Measurements from ENCODE around the gene MLLT10. TPM values are rescaled to one million over a fixed set of nuclear protein-coding genes. Genes with fewer than 3 reads are reported as not detected.

Gene MLLT10
- total RNA-seq, 1 experiment from 2014 or later = 72.3 TPM

DNA sequence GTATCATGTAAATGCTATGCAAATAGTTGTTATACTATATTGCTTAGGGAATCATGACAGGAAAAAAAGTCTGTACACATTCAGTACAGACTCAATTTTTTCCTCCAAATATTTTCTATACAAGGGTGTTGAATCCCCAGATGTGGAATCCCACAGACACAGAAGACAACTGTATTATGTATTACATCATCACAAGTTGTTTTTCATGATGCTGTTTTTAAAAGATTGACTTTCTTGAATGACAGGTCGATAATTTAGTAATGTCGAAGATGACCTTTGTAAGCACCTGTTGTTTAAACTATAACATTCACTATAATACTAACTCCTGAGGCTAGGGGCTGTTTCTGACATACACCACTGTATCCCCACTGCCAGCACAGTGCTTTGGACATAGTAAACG lies 143.5 kb downstream of the MLLT10 start:
- Histone ChIP-seq H3K4me1 (ENCODE audit: insufficient read depth, low read length) (no peaks in the 10 kb centered on the region), H3K9ac (ENCODE audit: extremely low read depth, insufficient read length, low read length) (no peak overlapping the region), H2BK20ac (ENCODE audit: low read depth, low read length, poor library complexity, severe bottlenecking) (no peak overlapping the region), H3K79me2 (ENCODE audit: insufficient read depth, low read length) (no peaks in the 10 kb centered on the region), H2BK120ac (ENCODE audit: low read depth, low read length, poor library complexity, severe bottlenecking) (no peak overlapping the region), H3K4me2 (ENCODE audit: insufficient read depth, insufficient read length, low read length) (no peak overlapping the region), H3K27me3 (ENCODE audit: insufficient read depth, low read length) (no peaks in the 10 kb centered on the region), H3K23me2 (ENCODE audit: insufficient read length, low read depth, low read length, poor library complexity, severe bottlenecking) (no peaks in the 10 kb centered on the region), H2AFZ (ENCODE audit: low read length) (no peak overlapping the region), H2BK12ac (ENCODE audit: insufficient read length, low read depth, low read length) (no peak overlapping the region), H3K9me3 (ENCODE audit: control insufficient read depth, low read depth, low read length) (no peaks in the 10 kb centered on the region), H3K27ac (ENCODE audit: insufficient read length, low read depth, low read length) (no peak overlapping the region), H4K8ac (replicated peaks; ENCODE audit: insufficient read length, low read depth, low read length) (no peak overlapping the region), H2BK5ac (ENCODE audit: insufficient read length, low read length) (no peak overlapping the region), H3K23ac (ENCODE audit: insufficient read length, low read depth, low read length) (no peak overlapping the region), H4K5ac (ENCODE audit: insufficient read length, low read depth, low read length) (no peak overlapping the region), H4K91ac (ENCODE audit: insufficient read length, low read depth, low read length) (no peak overlapping the region), H4K20me1 (ENCODE audit: control insufficient read depth, insufficient read depth, insufficient read length) (no peaks in the 10 kb centered on the region), H3T11ph (ENCODE audit: low read length) (no peak overlapping the region), H2AK5ac (ENCODE audit: insufficient read length, low read length) (no peak overlapping the region), H3K56ac (ENCODE audit: insufficient read length, low read depth, low read length) (no peak overlapping the region), H3K79me1 (ENCODE audit: insufficient read depth, low read depth, low read length, poor library complexity, severe bottlenecking) (no peaks in the 10 kb centered on the region), H3K4ac (ENCODE audit: low read depth, low read length) (no peak overlapping the region), H2BK15ac (ENCODE audit: low read depth, low read length) (no peak overlapping the region), H3K14ac (ENCODE audit: insufficient read depth, low read length) (no peak overlapping the region), H3K18ac (ENCODE audit: insufficient read length, low read depth, low read length) (no peak overlapping the region)
- DNase-seq = no peak
- Mint-ChIP-seq H3K4me3 (no peak overlapping the region), H3K27ac (no peak overlapping the region), H3K36me3 (ENCODE audit: insufficient read depth in 1 of 3, low read depth in 3 of 3) (peaks cover 3 to 24% (median 13%) of the 10 kb centered on the region in 3 experiments; a peak in 5 of 7 replicates), H3K27me3 (ENCODE audit: low read depth) (no peaks in the 10 kb centered on the region), H3K4me1 (no peaks in the 10 kb centered on the region), H3K9me3 (no peaks in the 10 kb centered on the region)
- no CpG with 5 or more reads among the region's 3 CpGs for WGBS (ENCODE audit: extremely low coverage, insufficient read length, low lambda C conversion rate)
- TF ChIP-seq, protein P1, sequence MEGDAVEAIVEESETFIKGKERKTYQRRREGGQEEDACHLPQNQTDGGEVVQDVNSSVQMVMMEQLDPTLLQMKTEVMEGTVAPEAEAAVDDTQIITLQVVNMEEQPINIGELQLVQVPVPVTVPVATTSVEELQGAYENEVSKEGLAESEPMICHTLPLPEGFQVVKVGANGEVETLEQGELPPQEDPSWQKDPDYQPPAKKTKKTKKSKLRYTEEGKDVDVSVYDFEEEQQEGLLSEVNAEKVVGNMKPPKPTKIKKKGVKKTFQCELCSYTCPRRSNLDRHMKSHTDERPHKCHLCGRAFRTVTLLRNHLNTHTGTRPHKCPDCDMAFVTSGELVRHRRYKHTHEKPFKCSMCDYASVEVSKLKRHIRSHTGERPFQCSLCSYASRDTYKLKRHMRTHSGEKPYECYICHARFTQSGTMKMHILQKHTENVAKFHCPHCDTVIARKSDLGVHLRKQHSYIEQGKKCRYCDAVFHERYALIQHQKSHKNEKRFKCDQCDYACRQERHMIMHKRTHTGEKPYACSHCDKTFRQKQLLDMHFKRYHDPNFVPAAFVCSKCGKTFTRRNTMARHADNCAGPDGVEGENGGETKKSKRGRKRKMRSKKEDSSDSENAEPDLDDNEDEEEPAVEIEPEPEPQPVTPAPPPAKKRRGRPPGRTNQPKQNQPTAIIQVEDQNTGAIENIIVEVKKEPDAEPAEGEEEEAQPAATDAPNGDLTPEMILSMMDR (conservative IDR thresholded peaks at IDR 0.05) = no peak
